Loucy (cell line): ENCODE results near the gene ISCU.

Experiments used
- H2AFZ ChIP-seq: fragments of 200-600 bp; sonication (generic); 2 replicates; pipeline ENCODE4 v1.6.0; 2016; ENCODE audit warnings: antibody characterized with exemption, mild to moderate bottlenecking, low read length, moderate library complexity
- H3F3A ChIP-seq: fragments of 200-600 bp; 2 replicates; pipeline ENCODE4 v1.6.0; 2016; ENCODE audit warnings: antibody characterized with exemption, low read depth, mild to moderate bottlenecking
- H3K27me3 ChIP-seq: fragments of 200-600 bp; sonication (generic); 2 replicates; pipeline ENCODE4 v1.6.1; 2014; ENCODE audit warnings: low read length, mild to moderate bottlenecking; ENCODE audit not compliant: insufficient read depth, poor library complexity, severe bottlenecking
- H3K36me3 ChIP-seq: fragments of 200-600 bp; sonication (generic); 2 replicates; pipeline ENCODE4 v1.6.1; 2016; ENCODE audit warnings: low read length; ENCODE audit not compliant: insufficient read depth
- H3K4me1 ChIP-seq: fragments of 200-600 bp; sonication (generic); 2 replicates; pipeline ENCODE4 v1.5.1; 2014; ENCODE audit warnings: low read length, mild to moderate bottlenecking; ENCODE audit not compliant: insufficient read depth, poor library complexity, severe bottlenecking
- H3K4me2 ChIP-seq: fragments of 200-600 bp; sonication (generic); 2 replicates; pipeline ENCODE4 v1.6.0; 2014; ENCODE audit warnings: antibody characterized with exemption, low read length, low read depth, mild to moderate bottlenecking; ENCODE audit not compliant: poor library complexity, severe bottlenecking
- H3K4me3 ChIP-seq: fragments of 200-600 bp; sonication (generic); 2 replicates; pipeline ENCODE4 v1.5.1; 2014; ENCODE audit warnings: low read length, mild to moderate bottlenecking, mixed read lengths; ENCODE audit not compliant: poor library complexity, severe bottlenecking
- H3K79me2 ChIP-seq: fragments of 200-600 bp; sonication (generic); 2 replicates; pipeline ENCODE4 v1.6.1; 2014; ENCODE audit warnings: low read length; ENCODE audit not compliant: insufficient read depth
- H3K9ac ChIP-seq: fragments of 200-600 bp; sonication (generic); 2 replicates; pipeline ENCODE4 v1.6.0; 2014; ENCODE audit warnings: mild to moderate bottlenecking, low read depth, low read length, moderate library complexity; ENCODE audit not compliant: poor library complexity, severe bottlenecking
- H3K9me2 ChIP-seq: fragments of 200-600 bp; sonication (generic); replicated peaks from 2 replicates; pipeline ENCODE4 v1.6.1; 2016; ENCODE audit warnings: low read depth, low read length, mixed read lengths
- H3K9me3 ChIP-seq: fragments of 200-600 bp; sonication (generic); 2 replicates; pipeline ENCODE4 v1.6.1; 2014; ENCODE audit warnings: mild to moderate bottlenecking, antibody characterized with exemption, low read length, low read depth; ENCODE audit not compliant: insufficient read depth
- H4K20me1 ChIP-seq: fragments of 200-600 bp; sonication (generic); 2 replicates; pipeline ENCODE4 v1.6.0; 2014; ENCODE audit warnings: antibody characterized with exemption, low read length, mild to moderate bottlenecking; ENCODE audit not compliant: insufficient read depth, poor library complexity, severe bottlenecking
- CTCF ChIP-seq: fragments of 200-600 bp; sonication (generic); conservative IDR thresholded peaks from 2 replicates; pipeline ENCODE4 v1.5.1; 2014; ENCODE audit warnings: mild to moderate bottlenecking, antibody characterized with exemption, low read length
- EZH2phosphoT487 ChIP-seq: fragments of 200-600 bp; IDR thresholded peaks from 2 replicates; pipeline ENCODE4 v1.6.1; 2018; ENCODE audit warnings: antibody characterized with exemption, mild to moderate bottlenecking, moderate library complexity, borderline replicate concordance

The ISCU gene

GRCh38 chr12:108582978-108583770, 20.8 kb downstream of the ISCU start:
- no peaks in the 10 kb centered on the region for H3K9me2 ChIP-seq
- no peak overlapping the region for H2AFZ ChIP-seq
- no peak for TF ChIP-seq CTCF
- TF ChIP-seq EZH2phosphoT487: no peak
- no peaks in the 10 kb centered on the region for H4K20me1 ChIP-seq
- no peaks in the 10 kb centered on the region for H3F3A ChIP-seq
- no peaks in the 10 kb centered on the region for H3K36me3 ChIP-seq
- no peaks in the 10 kb centered on the region for H3K4me1 ChIP-seq
- H3K27me3 ChIP-seq: no peaks in the 10 kb centered on the region
- no peak overlapping the region for H3K4me2 ChIP-seq
- H3K9ac ChIP-seq: no peak overlapping the region
- H3K9me3 ChIP-seq: no peaks in the 10 kb centered on the region
- no peaks in the 10 kb centered on the region for H3K79me2 ChIP-seq
- no peak overlapping the region for H3K4me3 ChIP-seq

GRCh38 chr12:108583991-108584390, 21.6 kb downstream of the ISCU start:
- Histone ChIP-seq H3K9ac (no peak overlapping the region), H3K4me1 (no peaks in the 10 kb centered on the region), H3K4me2 (no peak overlapping the region), H3F3A (no peaks in the 10 kb centered on the region), H2AFZ (no peak overlapping the region), H3K9me3 (no peaks in the 10 kb centered on the region), H3K9me2 (no peaks in the 10 kb centered on the region), H3K36me3 (no peaks in the 10 kb centered on the region), H3K27me3 (no peaks in the 10 kb centered on the region), H3K4me3 (no peak overlapping the region), H3K79me2 (no peaks in the 10 kb centered on the region), H4K20me1 (no peaks in the 10 kb centered on the region)
- no peak for TF ChIP-seq EZH2phosphoT487
- TF ChIP-seq CTCF: no peak

- Histone ChIP-seq H3K36me3 (no peaks in the 10 kb centered on the region), H4K20me1 (no peaks in the 10 kb centered on the region), H3K9me2 (no peaks in the 10 kb centered on the region), H3K4me3 (no peak overlapping the region), H3K79me2 (no peaks in the 10 kb centered on the region), H2AFZ (no peak overlapping the region), H3K9me3 (no peaks in the 10 kb centered on the region), H3K4me2 (no peak overlapping the region), H3F3A (no peaks in the 10 kb centered on the region), H3K4me1 (no peaks in the 10 kb centered on the region), H3K27me3 (no peaks in the 10 kb centered on the region), H3K9ac (no peak overlapping the region)
- TF ChIP-seq CTCF (no peak), EZH2phosphoT487 (no peak)
Measured at GRCh38 chr12:108584456-108585065, 22.2 kb downstream of the ISCU start.
